GM19351 (cell line): ENCODE results near the gene GNAI2.
"Not testable (repeated sequence)": the region's sequence is repeated elsewhere in the genome, so short reads cannot be mapped to it uniquely, and the experiment has no call there.

Source experiments
- ATAC-seq: cut with Tn5 transposase; IDR thresholded peaks from one replicate; pipeline ENCODE4 v1.9.1; 2021; ENCODE audit warnings: mild to moderate bottlenecking, moderate library complexity; ENCODE audit not compliant: unreplicated experiment

The GNAI2 gene

DNA sequence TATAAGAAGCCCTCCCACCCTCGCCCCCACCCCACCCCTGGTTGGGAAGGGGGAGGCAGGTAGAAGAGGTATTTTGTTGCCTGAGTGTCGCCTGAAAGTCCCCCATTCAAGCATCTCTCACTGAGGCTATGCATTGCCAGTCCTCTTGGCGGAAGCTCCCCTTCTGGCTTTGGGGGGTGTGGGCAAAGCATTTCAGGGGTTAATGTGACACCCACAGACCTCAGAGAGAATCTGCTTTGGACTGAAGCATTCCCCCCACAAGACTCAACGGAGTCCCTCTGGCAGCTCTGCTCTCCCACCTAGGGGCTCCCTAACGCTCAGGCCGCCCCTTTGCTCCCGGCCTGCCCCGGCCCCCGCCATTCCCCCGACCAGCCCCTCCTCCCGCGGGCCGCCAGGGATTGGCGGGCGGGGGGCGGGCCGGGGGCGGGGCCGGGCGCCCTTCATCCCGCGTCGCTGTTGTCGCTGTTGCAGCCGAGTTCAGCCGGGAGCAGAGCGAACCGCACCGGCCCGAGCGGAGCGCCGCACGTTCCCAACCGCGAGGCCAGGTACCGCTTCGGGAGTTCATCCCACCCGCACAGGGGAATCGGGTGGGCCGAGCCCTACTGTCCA, 31.1 kb upstream of the GNAI2 start, which contains the start of gene SLC38A3:
TSS of gene SLC38A3 (plus strand) at position 468 of the 609 bp plus-strand sequence. CDS start 8,929 bp downstream, outside the sequence.
- no peak for ATAC-seq

DNA sequence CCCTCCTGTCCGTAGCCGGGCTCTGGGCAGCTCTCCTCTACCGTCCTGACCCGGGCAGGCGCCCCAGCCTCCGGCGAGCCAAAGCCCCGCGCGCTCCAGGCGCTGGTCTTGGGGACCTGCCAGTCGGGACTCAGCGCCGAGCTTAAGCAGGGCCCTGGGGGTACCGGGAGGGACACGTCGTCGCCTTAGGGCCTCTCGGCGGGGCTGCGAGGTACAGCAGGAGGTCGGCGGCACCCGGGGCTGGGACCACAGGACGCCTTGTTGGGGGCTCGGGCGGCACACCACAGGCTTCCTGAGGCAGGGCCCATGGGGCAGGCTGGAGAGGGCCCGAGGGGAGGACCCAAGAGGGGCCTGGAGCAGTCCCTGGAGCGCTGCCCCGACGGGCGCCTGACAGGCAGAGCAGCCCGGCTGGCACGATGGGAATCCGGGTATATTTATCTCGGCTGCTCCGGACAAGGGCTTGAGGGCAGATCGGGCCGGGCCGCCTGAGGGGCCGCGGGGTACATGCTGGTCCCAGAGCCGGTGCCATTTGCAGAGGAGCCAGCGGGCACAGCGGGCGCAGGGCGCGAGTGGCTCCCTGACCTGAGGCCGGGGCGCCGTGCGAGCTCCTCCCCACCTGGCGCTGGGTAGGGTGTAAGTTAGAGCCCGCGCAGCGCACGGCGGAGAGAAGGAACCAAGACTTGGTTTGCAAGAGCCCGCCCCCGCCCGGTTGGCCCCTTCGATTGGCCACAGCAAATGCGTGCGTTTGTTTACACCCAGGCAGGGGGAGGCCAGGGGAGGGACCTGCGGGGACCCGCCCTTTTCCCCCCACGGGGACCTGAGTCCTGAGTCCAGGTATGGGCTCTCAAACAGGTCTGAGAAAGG, 30.4 kb upstream of the GNAI2 start:
- ATAC-seq = no peak

DNA sequence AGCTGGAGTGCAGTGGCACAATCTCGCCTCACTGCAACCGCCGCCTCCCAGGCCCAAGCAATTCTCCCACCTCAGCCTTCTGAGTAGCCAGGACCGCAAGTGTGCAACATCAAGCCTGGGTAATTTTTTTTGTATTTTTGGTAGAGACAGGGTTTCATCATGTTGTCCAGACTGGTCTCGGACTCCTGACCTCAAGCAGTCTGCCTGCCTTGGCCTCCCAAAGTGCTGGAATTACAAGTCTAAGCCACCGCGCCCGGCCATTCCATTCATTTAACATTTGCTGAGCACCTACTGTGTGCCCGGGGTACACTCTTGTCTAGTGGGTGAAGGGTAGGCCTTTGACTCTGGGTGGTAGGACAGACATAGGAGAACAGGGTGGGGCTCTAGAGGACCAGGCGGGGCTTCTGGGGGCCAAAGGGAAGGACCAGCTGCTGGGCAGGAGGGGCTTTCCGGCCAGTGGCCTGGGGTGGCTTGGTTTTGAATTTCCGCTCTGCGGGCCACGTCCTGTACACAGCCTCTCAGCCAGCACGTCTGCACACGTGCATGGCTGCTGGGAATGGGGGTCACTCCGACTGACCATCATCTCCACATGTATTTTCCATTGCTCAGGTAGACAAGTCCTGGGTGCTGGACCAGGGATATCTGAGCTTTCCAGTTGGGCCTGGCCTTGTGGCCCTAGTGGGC, 28.5 kb upstream of the GNAI2 start:
- no peak for ATAC-seq

DNA sequence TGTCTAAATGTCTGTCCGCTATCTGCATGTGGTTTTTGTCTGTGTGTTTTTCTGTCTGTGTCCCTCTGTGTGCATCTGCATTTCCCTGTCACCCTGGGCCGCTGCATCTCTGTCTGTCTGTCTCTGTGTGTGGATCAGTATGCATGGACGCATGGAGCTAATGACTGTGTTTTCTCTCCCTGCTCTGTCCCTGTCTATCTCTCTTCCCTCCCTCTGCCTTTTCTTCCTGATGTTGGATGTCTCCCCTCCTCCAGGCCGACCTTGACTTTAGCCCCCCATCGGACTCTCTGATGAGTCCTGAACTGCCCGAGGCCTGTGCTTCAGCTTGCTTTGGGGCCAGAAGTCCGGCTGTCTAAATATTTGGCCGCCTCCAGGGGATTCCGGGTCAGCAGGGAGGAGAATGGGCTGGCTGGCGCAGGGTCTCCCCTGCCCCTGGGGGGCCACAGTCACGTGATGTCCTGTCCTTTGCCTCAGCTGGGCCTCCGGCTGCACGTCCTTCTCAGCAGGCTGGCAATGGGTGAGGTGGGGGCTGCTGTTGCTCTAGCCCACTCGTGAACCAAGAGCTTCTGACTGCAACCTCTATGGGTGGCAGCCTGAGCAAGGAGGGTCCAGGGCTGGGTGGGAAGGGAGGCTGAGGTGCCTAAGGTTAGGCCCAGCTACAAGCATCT, 27.2 kb upstream of the GNAI2 start:
- no peak for ATAC-seq

DNA sequence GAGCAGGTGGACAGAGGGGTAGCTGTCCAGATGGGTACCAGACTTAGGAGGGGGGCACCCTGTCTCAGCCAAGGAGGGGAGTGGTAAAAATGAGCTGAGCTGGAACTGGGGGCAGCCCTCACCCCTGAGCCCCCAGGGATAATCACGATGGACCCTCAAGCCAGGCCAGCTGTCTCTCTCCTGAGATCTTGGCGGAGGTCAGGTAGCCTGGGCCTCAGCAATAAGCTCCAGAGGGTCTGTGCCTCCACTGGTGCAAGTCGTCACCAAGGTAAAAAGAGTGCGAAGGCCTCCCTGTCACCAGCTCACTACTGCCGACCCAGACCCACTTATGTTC, 25.9 kb upstream of the GNAI2 start:
- no peak for ATAC-seq

DNA sequence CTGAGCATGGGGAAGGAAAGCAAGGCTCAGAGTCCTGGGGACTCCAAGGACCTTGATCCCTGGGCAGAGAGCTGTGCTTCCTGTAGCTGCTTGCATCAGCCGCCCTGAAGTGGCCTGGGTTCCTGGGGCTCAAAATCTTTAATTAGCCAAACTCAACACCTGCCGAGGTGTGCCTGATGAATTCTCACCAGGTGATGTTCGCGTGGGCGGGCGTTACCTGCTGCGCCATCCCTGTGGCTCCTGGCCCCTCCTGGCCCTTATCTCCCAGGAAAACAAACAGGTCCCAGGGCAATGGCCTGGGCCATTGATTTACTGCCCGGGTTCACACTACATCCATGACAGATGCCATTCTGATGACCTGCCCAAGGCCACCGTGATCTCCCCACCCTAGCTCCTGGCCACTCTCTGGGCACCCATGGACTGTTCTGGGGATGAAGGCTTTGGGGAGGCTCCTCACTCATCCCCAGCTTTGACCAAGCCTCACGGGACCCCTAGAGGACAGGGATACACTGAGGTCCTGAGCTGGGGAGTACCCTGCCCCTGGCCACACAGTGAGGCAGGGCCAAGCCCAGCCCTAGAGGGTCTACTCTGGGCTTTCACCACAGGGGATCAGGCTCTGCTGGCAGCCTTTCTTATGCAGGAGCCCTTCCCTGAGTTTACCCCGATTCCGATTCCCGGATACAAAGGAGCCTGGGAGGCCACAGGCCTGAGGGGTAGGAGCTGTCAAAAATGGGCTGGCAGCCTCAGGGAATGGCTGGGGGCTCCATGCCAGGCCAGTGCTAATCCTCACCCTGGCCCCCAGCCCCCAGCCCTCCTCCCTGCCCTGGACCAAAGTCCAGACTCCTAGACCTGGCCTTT, 25.3 kb upstream of the GNAI2 start:
- ATAC-seq = no peak

DNA sequence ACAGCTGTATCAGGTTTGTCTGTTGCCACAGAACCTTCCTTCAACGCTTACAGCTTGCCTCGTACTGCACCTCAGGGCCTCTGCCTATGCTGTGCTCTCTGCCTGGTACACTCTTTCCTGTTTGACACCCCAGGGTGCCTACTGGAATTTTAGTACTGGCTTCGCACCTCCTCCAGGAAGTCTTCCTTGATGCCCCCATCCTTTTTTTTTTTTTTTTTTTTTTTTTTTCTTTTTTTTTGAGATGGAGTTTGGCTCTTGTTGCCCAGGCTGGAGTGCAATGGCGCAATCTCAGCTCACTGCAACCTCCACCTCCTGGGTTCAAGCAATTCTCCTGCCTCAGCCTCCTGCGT, 24.7 kb upstream of the GNAI2 start:
- ATAC-seq = not testable (repeated sequence)

DNA sequence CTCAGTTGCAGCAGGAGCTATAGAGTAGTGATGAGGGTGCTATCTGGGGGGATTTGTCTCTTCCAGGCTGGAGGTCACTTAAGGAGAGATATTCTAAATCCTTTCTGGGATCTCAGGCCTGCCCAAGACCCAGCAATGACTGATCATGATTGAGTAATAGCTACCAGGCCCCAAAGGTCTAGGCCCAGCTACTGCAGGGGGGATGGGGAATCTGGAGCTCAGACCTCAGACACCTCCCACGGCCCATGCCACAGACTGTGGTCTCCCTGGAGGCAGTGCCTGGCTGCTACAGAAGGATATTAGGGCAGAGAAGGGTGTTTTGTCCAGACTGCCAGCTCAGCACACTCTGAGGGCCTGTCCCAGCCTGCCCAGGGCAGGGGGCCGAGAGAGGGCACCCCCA, 24.1 kb upstream of the GNAI2 start:
- no peak for ATAC-seq

DNA sequence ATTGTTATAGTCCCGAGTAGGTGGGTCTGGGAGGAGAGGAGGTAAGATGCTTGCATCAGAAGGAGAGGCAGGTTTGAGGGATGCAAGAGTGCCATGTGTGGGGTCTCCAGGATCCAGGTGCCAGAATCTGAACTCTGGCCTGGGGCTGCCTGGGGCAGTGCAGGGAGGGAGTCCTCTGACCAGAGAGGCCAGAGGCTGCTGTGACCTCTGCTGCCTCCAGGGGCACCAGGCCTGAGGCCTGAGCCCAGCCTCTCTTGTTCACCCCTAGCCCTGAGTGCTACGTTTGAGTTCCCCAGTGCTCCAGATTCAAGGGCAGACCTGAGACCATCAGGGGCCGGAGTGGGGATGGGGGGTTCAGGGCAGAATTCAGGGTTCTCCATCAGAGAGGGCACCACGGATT, 23.5 kb upstream of the GNAI2 start:
- no peak for ATAC-seq

DNA sequence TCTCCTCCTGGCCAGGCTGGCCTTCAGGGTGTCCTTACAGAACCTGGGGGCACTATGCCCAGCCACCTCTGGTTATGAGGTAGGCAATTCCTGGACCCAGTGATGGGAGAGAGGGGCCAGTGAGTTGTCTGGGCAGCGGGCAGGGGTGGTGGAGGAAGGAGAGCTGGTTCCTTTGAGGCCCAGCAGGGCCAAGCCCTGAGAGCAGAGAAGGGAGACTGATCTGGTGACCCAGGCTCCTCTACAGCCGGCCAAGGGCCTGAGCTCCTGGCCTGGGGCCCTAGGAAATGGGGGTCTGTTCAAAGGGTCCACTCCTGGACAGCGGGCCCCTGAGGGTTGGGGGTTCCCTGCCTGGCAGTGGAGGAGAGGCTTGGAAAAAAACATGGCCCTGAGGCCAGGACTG, 23.0 kb upstream of the GNAI2 start:
- no peak for ATAC-seq

DNA sequence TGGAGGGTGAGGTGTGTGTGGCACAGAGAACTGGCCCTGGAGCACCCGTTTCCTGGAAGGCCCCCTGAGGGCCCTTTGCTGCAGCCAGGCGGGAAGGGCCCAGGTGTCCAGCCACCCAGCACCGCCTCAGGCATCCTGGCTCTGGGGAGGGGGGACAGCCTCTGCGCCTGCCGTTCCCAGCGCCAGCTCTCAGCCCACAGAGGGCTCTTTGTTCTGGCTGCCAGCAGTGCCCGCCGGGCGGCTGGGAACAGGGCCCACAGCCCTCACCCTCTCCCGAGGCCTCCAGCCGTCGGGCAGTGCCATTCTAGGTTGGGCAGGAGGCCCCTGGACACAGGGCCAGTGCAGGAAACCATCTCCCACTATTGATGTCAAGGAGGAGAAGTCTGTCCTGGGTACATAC, 22.6 kb upstream of the GNAI2 start:
- no peak for ATAC-seq

DNA sequence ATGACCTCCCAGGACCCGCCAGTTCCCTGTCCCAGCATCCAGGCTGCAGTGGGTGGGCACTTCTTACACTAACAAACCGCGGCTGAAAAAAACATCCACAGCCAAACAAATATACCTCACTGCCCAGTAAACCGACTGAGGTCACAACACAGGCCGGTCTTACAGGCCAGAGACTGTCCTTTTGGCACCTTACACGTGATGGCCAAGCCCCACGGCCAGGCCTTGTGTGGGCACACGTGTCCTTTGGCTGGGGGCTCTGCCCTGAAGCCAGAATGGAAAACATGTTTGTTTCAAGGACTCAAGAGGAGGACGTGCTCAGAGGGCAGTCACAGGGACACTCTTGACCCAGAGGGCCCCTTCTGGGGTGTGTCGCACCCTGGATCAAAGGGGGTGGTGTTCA, 21.2 kb upstream of the GNAI2 start:
- ATAC-seq = no peak

DNA sequence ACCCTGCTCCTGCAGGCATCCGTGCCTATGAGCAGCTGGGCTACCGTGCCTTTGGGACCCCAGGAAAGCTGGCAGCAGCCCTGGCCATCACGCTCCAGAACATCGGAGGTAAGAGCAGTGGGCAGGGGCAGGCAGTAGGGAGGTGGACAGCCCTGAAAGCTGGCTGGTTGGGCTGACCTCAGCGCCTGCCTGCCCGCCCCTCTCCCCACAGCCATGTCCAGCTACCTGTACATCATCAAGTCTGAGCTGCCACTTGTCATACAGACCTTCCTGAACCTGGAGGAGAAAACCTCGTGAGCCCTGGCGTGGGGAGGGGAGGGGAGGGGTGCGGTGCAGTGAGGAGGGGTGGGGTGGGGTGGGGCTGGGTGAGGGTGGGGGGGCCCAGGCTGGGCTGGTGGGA, 20.5 kb upstream of the GNAI2 start:
- no peak for ATAC-seq

DNA sequence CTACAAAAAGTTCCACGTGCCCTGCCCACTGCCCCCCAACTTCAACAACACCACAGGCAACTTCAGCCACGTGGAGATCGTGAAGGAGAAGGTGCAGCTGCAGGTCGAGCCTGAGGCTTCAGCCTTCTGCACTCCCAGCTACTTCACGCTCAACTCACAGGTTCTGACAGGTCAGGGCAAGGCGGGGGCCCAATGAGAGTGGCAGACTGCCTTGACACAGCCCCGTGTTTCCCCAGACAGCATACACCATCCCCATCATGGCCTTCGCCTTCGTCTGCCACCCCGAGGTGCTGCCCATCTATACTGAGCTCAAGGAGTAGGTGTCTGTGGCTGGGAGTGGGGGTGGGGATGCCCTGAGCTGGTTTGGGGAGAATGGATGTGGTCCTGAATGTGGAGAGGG, 18.3 kb upstream of the GNAI2 start:
- ATAC-seq = no peak

DNA sequence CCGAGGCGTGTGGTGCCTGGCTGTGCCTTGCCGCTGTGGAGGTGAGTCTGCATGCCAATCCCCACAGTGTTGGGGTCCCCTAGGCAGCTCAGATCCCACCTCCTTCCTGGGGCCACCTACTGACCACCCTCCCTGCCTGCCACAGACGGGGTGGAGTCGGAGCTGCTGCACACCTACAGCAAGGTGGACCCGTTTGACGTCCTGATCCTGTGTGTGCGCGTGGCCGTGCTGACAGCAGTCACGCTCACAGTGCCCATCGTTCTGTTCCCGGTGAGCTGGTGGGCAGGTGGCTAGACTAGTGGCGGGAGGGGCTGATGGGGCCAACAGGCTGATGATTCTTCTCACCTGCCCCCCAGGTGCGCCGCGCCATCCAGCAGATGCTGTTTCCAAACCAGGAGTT, 17.6 kb upstream of the GNAI2 start:
- ATAC-seq = no peak

DNA sequence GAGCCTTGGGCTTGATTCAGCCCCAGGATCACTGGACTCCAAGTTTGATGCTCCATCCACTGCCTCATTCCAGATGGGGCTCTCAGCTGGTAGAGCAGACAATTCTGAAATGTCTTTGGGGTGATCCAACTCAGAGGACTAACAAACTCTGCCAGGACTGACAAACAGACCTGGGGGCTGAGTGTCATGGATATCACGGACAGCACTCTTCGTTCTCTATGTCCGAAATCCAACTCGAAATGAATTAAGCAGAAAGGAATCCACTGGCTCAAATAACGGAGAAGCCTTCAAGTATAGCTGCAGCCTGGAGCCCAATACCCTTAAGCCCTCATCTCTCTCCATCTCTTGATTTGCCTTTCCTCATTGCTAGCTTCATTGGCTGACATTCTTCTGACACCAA, 16.7 kb upstream of the GNAI2 start:
- ATAC-seq = no peak

DNA sequence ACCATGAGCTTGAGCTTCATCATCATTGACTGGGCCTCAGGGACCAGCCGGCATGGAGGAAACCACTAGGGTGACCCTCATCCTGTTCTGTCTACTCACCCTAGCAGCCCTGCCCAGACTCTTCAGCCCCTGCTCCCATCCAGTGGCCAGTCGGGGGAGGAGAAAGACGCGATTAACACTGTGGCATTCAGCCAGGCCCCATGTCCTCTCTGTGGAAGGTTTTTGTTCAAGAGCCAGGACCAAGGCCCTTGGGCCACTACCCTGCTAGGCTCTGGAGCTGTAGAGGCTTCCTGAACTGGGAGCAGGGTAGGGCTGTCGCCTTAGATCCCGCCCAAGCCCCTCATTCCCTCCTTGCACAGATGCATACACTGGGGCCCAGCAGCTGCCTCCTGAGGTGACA, 15.9 kb upstream of the GNAI2 start:
- ATAC-seq = no peak

DNA sequence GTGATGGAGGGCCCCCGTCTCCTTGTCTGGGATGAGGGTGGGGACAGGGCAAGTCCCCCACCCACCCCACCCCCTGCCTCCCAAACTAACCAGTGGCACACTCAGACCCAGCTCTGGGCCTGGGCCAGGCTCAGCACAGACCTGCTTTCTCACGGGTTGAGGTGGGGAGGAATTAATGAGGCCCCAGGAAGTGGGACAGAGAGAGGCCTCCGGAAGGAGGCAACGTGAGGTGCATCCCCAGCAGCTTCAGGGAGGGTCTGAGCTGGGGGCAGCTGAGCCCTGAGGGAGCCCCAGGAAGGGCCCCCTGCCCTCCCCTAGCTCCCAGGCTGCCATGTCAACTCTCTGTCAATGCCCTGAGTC, 15.0 kb upstream of the GNAI2 start:
- no peak for ATAC-seq

DNA sequence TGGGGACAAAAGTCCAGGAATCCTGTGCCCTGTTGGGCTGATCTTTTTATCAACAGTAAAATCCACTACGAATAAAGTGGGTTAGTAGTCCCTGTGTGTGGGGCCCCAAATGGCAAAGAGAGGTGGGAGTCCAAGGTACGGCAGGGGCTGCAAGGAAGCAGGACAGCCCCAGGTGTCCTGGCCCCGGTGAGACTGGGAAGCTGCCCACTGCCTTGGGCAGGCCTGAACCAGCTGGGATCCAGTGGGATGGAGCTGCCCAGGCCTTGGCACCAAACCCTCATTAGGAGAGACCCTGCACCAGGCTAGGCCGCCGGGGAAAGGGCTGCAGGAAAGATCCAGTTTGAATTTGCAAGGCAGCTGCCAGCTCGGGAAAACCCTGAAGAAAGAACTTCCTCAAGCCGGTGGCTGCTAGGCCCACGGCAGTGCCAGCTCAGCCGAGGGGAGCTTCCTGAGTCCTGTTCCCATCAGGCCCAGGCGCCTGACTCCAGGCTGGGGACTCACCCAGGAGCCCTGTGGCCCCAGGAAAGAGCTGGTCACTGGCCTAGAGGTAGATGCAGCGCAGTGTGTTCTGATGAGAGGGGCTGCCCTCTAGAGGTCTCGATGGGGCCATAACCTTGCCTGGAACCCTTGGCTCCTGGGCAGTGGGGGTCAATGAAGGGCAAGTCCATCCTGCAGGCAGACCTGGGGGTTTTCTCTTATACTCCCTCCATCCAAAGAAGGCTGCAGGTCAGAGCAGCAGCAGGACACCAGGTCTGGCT, 14.4 kb upstream of the GNAI2 start:
- no peak for ATAC-seq

DNA sequence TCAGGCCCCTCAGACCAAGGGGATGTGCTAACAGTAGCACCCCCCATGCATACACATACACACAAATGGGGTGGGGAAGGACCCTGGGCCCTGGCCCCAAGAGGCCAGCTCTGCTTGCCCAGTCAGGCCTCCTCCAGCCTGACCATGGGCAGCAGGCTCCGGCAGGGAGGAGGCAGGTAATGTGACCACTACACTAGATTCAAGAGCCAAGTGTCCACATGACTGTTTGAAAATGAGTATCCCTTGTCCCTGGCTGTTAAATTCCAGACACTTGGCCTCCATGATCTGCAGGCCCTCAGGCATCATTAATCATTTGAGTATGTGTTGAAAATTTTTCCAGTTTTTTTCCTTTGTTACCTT, 13.9 kb upstream of the GNAI2 start:
- ATAC-seq = no peak
